ENCODE data around the gene TMEM41A.

- TF ChIP-seq POLR2A (IDR thresholded peaks at IDR 0.05; ENCODE audit: low read length) (no peak), GATA1 (IDR thresholded peaks at IDR 0.05; ENCODE audit: low read depth, low read length) (no peak)
Measured at GRCh38 chr3:185442031-185442430, 56.8 kb downstream of the TMEM41A start.
